HAP-1 (cell line): ENCODE data around the gene GALK1.

ENCODE experiments used
- DNase-seq, 2 experiments: peaks; one replicate each; pipeline ENCODE4 v3.0.0-alpha.2; 2016 to 2020; ENCODE audit warnings: low spot score in 2 of 2
- H3K27me3 ChIP-seq: fragments of 250-450 bp; sonication (Bioruptor Pico); 2 replicates; pipeline ENCODE4 v1.5.1; 2020; ENCODE audit warnings: low read depth, mild to moderate bottlenecking, moderate library complexity
- H3K36me3 ChIP-seq: fragments of 250-450 bp; sonication (Bioruptor Pico); replicated peaks from 2 replicates; pipeline ENCODE4 v1.5.1; 2020; ENCODE audit warnings: mild to moderate bottlenecking
- H3K4me1 ChIP-seq: fragments of 250-450 bp; sonication (Bioruptor Pico); 2 replicates; pipeline ENCODE4 v1.5.1; 2020; ENCODE audit warnings: mild to moderate bottlenecking
- H3K4me3 ChIP-seq: fragments of 250-450 bp; sonication (Bioruptor Pico); 2 replicates; pipeline ENCODE4 v1.5.1; 2020; ENCODE audit warnings: mild to moderate bottlenecking, moderate library complexity
- H3K9me3 ChIP-seq: fragments of 250-450 bp; sonication (Bioruptor Pico); 2 replicates; pipeline ENCODE4 v1.5.1; 2020; ENCODE audit warnings: mild to moderate bottlenecking, moderate library complexity
- in situ Hi-C: fragments of 300-500 bp; cut with MboI; formaldehyde crosslinking; loops from 3 replicates; pipeline ENCODE4 v1.14.3; 2020; ENCODE audit warnings: low sequenced_read_pairs, inconsistent platforms, mixed read lengths

Gene GALK1

DNA sequence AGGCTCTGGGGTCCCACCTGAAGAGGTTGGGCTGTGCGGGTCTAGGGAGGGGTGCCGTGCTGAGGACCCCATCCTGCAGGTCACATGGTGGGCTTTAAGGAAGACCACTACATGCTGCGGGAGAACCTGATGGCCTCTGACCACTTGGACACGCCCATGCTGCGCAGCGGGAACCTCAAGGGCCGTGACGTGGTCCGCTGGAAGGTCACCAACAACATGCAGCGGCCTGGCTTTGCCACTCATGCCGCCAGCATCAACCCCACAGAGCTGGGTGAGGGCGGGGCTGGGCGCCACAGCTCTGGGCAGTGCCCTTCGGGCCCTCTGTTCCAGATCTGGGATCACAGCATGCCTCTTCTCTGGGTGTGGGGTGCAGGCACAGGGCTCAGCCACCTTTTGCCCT is 25.2 kb downstream of the GALK1 start:
- Histone ChIP-seq H3K27me3 (no peaks in the 10 kb centered on the region), H3K9me3 (no peaks in the 10 kb centered on the region), H3K4me3 (no peak overlapping the region), H3K36me3 (no peaks in the 10 kb centered on the region), H3K4me1 (no peaks in the 10 kb centered on the region)
- in situ Hi-C loops, result no loop called here
- DNase-seq, result no peak

DNA sequence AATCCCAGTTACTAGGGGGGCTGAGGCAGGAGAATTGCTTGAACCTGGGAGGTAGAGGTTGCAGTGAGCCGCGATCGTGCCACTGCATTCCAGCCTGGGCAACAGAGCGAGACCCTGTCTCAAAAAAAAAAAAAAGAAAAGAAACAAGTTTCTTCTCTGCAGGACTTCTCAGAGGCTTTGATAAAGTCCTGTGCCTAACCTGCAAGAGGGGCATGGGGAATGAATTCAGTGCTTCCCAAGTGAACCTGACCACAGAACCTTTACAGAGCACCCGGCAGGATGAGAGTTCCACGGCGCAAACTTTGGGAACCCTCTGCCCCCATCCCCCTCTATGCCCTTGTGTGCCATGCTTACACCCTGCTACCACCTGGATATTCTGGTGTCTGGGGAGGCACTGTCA is 25.8 kb downstream of the GALK1 start:
- no peaks in the 10 kb centered on the region for H3K36me3 ChIP-seq

DNA sequence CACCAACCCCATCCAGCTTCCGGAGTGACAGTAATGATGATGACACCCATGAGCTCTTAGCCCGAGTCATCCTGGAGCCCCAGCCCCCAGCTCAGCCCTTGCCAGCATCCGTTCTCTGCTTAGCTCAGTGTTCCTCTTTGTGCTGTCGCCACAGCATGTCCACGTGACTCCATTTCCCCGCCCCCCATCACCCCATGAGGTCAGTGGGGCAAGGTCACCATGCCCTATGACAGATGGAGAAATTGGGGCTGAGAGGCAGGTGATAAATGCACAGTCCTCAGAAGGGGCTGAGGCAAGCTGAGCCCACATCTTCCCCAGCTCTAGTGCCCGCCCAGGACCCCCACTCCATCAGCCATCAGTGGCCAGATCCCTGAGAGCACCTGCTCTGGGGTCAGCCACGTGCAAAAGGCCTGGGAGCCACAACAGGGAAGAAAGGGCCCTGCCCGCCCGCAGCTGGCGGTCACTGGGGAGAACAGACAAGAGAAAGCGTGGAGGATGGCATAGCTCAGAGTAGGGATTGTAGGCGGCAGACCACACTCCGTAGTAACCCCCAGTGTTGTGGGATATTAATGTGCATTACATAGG is 26.7 kb downstream of the GALK1 start:
- no peak for DNase-seq
- in situ Hi-C loops, result no loop called here
- H3K27me3 ChIP-seq, result no peaks in the 10 kb centered on the region
- H3K36me3 ChIP-seq, result no peaks in the 10 kb centered on the region
- no peaks in the 10 kb centered on the region for H3K4me1 ChIP-seq
- no peaks in the 10 kb centered on the region for H3K9me3 ChIP-seq
- H3K4me3 ChIP-seq, result no peak overlapping the region

More for the DNA sequence above, 25.8 kb downstream of the GALK1 start:
- Histone ChIP-seq H3K27me3 (no peaks in the 10 kb centered on the region), H3K4me3 (no peak overlapping the region), H3K4me1 (no peaks in the 10 kb centered on the region), H3K9me3 (no peaks in the 10 kb centered on the region)
- DNase-seq, result no peak
- in situ Hi-C loops, result no loop called here

DNA sequence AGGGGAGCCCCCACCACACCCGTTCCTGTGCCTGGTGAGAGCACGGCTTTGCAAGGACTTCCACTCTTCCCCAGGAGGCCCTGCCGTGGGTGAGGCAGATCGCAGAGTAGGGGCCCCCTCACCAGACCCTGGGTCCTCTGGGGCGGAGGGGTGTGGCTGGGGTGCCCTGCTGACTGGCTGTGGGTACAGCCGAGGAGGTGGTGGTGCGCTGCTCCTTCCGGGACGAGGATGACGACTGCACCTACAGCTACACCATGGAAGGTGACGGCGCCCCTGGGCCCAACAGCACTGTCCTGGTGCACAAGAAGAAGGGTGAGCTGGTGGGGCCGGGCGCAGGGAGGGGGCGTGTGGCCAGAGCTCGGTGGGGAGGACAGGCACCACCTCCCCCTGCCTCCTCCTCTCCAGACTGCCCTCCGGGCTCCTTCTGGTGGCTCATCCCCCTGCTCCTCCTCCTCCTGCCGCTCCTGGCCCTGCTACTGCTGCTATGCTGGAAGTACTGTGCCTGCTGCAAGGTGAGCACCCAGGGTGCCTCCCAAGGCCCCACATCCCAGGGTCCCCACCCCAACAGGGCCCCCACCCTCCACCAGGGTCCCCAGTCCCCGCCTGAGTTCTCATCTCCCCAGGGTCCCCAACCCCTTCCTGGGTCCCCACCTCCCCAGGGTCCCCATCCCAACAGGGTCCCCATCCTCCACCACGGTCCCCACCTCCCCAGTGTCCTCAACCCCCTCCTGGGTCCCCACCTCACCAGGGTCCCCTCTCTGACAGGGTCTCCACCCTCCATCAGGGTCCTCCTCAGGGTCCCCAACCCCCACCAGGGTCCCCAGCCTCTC is 27.6 kb downstream of the GALK1 start:
- in situ Hi-C loops, result no loop called here
- DNase-seq, result no peak
- Histone ChIP-seq H3K9me3 (no peaks in the 10 kb centered on the region), H3K4me1 (no peaks in the 10 kb centered on the region), H3K4me3 (no peak overlapping the region), H3K27me3 (no peaks in the 10 kb centered on the region), H3K36me3 (no peaks in the 10 kb centered on the region)

DNA sequence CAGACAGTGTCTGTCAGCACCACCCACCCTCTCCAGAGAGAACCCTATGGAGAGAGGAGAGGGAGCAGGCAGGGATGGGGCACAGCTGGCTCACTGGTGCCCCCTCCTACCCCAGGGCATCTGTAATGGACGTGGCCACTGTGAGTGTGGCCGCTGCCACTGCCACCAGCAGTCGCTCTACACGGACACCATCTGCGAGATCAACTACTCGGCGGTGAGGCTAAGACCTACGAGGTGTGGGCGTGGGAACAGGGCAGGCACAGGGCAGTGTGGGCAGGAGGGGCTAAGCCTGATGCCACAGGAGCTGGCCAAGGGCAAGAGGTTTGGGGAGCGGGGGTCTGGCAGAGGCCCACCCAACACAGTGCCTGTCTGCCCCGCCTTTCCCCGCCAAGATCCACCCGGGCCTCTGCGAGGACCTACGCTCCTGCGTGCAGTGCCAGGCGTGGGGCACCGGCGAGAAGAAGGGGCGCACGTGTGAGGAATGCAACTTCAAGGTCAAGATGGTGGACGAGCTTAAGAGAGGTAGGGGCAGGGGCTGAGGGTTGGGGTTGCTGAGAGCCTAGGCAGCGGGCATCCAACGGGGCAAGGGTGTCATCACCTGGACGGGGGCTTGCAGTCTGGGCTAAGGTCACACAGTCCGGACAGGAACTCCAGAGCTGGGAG is 28.7 kb downstream of the GALK1 start:
- no peaks in the 10 kb centered on the region for H3K36me3 ChIP-seq
- DNase-seq, result no peak
- in situ Hi-C loops, result no loop called here
- H3K27me3 ChIP-seq, result no peaks in the 10 kb centered on the region
- no peak overlapping the region for H3K4me3 ChIP-seq
- no peaks in the 10 kb centered on the region for H3K4me1 ChIP-seq
- H3K9me3 ChIP-seq, result no peaks in the 10 kb centered on the region

DNA sequence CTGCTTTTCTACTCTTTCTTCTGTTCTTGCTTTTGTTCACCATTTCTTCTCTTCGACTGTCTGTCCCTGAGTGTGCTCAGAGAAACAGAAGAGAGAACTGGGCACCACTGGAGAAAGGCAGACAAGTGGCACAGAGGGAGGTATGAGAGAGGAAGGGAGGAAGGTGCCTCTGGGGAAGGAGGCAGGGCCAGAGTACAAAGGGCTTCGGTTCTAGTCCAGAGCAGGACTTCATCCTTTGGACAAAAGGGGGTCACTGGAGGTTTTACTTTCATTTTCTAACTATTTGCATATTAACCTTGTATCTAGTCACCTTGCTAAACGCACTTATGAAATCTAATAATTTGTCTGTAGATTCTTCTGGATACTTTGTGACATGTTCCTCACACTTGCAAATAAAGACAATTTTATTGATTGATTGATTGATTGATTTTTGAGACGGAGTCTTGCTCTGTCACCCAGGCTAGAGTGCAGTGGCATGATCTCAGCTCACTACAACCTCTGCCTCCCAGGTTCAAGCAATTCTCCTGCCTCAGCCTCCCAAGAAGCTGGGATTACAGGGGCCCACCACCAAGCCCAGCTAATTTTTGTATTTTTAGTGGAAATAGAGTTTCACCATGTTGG is 30.2 kb downstream of the GALK1 start:
- in situ Hi-C loops, result no loop called here
- Histone ChIP-seq H3K27me3 (no peaks in the 10 kb centered on the region), H3K36me3 (no peaks in the 10 kb centered on the region), H3K9me3 (no peaks in the 10 kb centered on the region), H3K4me3 (no peak overlapping the region), H3K4me1 (no peaks in the 10 kb centered on the region)
- no peak for DNase-seq

DNA sequence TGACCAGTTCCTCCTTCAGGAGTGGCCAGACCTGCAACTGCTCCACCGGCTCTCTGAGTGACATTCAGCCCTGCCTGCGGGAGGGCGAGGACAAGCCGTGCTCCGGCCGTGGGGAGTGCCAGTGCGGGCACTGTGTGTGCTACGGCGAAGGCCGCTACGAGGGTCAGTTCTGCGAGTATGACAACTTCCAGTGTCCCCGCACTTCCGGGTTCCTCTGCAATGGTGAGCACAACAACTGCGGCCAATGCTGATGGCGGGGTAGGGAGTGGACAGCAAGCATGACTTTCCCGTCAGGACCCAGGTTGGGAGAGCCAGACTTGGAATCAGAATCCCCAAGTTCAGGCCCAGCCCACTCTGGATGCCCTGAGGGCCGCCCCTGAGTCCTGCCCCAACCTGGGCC is 31.5 kb downstream of the GALK1 start:
- in situ Hi-C loops, result no loop called here
- H3K4me3 ChIP-seq, result no peak overlapping the region
- H3K4me1 ChIP-seq, result no peaks in the 10 kb centered on the region
- no peaks in the 10 kb centered on the region for H3K9me3 ChIP-seq
- H3K36me3 ChIP-seq, result no peaks in the 10 kb centered on the region
- no peak for DNase-seq
- no peaks in the 10 kb centered on the region for H3K27me3 ChIP-seq

DNA sequence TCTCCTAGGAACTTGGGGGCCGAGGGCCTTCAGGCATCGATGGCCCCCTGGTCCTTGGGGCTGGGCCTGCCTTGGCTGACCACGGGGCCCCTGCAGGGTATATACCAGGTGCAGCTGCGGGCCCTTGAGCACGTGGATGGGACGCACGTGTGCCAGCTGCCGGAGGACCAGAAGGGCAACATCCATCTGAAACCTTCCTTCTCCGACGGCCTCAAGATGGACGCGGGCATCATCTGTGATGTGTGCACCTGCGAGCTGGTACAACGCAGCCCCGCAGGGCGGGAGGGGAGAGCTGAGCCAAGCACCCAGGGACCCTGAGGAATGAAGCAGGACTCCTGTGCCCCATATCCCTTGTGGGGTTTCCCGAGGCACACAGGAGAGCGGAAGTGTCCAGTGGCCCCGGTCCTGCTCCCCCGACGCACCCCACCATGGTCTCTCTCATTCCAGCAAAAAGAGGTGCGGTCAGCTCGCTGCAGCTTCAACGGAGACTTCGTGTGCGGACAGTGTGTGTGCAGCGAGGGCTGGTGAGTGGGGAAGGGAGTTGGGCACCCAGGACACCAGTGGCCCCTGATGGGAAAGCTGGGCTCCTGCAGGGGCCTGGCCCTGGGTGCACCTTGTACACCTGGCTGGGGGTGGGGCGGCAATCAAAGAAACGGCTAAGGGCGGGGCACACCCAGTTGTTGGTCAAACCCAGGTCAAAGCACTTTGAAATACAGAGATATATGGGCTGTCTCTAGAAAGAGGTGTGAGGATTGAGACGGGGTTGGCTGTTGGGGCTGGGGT is 33.1 kb downstream of the GALK1 start:
- Histone ChIP-seq H3K4me1 (no peaks in the 10 kb centered on the region), H3K4me3 (no peak overlapping the region), H3K36me3 (no peaks in the 10 kb centered on the region), H3K9me3 (no peaks in the 10 kb centered on the region), H3K27me3 (no peaks in the 10 kb centered on the region)
- DNase-seq, result no peak
- in situ Hi-C loops, result no loop called here

DNA sequence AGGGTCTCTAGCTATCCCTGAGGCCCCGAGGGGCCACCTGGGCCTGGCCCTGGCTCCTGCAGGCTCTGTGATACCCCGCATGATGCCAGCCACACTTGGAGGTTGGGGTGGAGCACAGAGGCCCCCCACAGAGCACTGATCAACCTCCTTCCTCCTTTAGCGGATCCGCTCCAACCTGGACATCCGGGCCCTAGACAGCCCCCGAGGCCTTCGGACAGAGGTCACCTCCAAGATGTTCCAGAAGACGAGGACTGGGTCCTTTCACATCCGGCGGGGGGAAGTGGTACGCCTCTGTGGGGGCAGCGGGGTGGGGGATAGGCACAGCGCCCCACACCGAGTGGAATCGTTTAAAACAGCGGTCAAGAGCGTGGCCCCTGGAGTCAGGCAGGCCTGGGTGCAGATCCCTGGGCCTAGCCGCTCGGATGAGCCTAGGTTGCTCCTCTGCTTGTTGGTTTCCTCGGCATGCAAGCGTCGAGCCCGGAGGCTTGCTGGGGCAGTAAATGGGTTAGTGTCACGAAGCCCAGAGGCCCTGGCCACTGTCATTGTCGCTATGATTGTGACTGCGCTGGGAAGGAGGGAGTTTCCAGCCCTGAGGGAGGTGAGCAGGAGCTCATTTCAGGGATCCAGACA is 33.8 kb downstream of the GALK1 start:
- no peak overlapping the region for H3K4me3 ChIP-seq
- H3K4me1 ChIP-seq, result no peaks in the 10 kb centered on the region
- H3K9me3 ChIP-seq, result no peaks in the 10 kb centered on the region
- no peak for DNase-seq
- no peaks in the 10 kb centered on the region for H3K36me3 ChIP-seq
- no peaks in the 10 kb centered on the region for H3K27me3 ChIP-seq
- in situ Hi-C loops, result no loop called here

DNA sequence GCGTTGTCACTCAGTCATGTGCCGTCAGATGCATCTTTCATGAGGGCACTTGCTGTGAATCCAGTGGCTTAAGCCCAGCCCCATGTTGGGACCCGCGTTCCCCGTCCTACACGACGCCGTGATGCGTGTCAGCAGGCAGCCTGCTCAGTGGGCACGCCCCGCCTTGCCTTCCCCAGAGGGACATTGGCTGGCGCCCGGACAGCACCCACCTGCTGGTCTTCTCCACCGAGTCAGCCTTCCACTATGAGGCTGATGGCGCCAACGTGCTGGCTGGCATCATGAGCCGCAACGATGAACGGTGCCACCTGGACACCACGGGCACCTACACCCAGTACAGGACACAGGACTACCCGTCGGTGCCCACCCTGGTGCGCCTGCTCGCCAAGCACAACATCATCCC is 34.9 kb downstream of the GALK1 start:
- no peaks in the 10 kb centered on the region for H3K9me3 ChIP-seq
- no peak overlapping the region for H3K4me3 ChIP-seq
- no peak for DNase-seq
- H3K27me3 ChIP-seq, result no peaks in the 10 kb centered on the region
- H3K4me1 ChIP-seq, result no peaks in the 10 kb centered on the region
- in situ Hi-C loops, result no loop called here
- no peaks in the 10 kb centered on the region for H3K36me3 ChIP-seq

DNA sequence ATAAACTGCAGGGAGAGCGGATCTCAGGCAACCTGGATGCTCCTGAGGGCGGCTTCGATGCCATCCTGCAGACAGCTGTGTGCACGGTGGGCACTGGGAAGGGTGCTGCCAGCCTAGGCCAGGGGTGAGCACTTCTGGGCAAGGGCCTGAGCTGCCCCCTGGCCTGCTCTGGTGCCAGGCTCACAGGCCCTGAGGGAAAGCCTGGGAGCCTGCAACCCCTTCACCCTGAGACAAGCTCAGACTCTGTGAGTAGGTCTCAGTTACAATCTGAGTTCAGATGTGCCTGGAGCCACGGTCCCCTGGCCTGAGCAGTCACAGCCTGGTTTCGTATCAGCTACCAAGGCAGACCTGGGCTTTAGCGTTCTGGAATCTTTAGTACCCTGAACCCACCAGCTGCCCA is 35.6 kb downstream of the GALK1 start:
- Histone ChIP-seq H3K4me1 (no peaks in the 10 kb centered on the region), H3K4me3 (no peak overlapping the region), H3K27me3 (no peaks in the 10 kb centered on the region), H3K36me3 (no peaks in the 10 kb centered on the region), H3K9me3 (no peaks in the 10 kb centered on the region)
- DNase-seq, result no peak
- in situ Hi-C loops, result no loop called here

DNA sequence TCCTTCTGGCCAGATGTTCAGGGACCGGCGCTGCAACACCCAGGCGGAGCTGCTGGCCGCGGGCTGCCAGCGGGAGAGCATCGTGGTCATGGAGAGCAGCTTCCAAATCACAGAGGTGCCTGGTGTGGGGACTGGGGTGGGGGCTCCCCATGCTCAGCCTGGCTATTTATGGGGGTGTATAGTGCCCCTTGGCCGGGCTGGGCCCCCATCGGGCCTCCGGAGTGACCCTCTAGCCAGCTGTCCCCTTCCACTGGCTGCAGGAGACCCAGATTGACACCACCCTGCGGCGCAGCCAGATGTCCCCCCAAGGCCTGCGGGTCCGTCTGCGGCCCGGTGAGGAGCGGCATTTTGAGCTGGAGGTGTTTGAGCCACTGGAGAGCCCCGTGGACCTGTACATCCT is 37.6 kb downstream of the GALK1 start:
- Histone ChIP-seq H3K9me3 (no peaks in the 10 kb centered on the region), H3K4me1 (no peaks in the 10 kb centered on the region), H3K27me3 (no peaks in the 10 kb centered on the region), H3K4me3 (no peak overlapping the region), H3K36me3 (no peaks in the 10 kb centered on the region)
- in situ Hi-C loops, result no loop called here
- DNase-seq, result no peak

DNA sequence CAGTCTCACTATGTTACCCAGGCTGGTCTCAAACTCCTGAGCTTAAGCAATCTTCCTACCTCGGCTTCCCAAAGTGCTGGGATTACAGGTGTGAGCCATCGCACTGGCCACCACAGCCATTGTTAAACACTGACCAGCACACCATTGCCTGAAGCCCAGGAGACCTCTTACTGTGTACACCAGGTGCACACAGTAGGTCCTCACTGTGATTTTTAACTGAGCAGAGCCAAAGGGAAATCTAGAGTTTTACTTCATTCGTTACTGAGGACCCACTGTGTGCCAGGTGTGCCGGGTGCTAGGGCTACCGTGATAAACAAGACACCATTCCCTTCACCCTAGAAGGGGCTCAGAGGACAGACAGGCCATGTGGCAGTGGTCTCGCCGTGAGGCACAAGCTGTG is 39.5 kb downstream of the GALK1 start:
- Histone ChIP-seq H3K4me3 (no peak overlapping the region), H3K9me3 (no peaks in the 10 kb centered on the region), H3K36me3 (no peaks in the 10 kb centered on the region), H3K4me1 (no peaks in the 10 kb centered on the region), H3K27me3 (peaks cover 4% of the 10 kb centered on the region)
- DNase-seq, result no peak
- in situ Hi-C loops, result no loop called here
